H1 (cell line): ENCODE measurements around the gene TMEM45A. TPM values are rescaled to one million over a fixed set of nuclear protein-coding genes. Genes with fewer than 3 reads are reported as not detected.

ENCODE experiments used
- CTCF ChIA-PET: fragments of 300-600 bp; sonication (Branson Sonifier 250); formaldehyde crosslinking; loops from one replicate; lab custom pipeline; 2021; ENCODE audit not compliant: partially characterized antibody; lab: Charles Lee
- POLR2A ChIA-PET: fragments of 300-600 bp; sonication (Branson Sonifier 250); formaldehyde crosslinking; loops from one replicate; lab custom pipeline; 2021; ENCODE audit warnings: inconsistent platforms; ENCODE audit not compliant: partially characterized antibody; lab: Charles Lee
- DNase-seq, 2 experiments: peaks; one replicate each; pipeline versions ENCODE4 v3.0.0 to v3.0.0-alpha.2; 2010 to 2022; ENCODE audit warnings: low spot score in 2 of 2, low read depth in 1 of 2, mixed read lengths in 1 of 2
- FAIRE-seq: peaks from 2 replicates; lab custom pipeline; 2011; peaks lifted over from hg19 to GRCh38; lab: Jason Lieb, UNC
- H2AFZ ChIP-seq: 2 replicates; pipeline ENCODE4 v1.8.1; 2012; ENCODE audit warnings: low read length, inconsistent platforms
- H2AK5ac ChIP-seq: 2 replicates; pipeline ENCODE4 v1.6.1; 2013; ENCODE audit warnings: low read depth, low read length
- H2BK120ac ChIP-seq: replicated peaks from 2 replicates; pipeline ENCODE3; 2013; ENCODE audit warnings: low read depth, low read length, inconsistent platforms
- H2BK12ac ChIP-seq: 2 replicates; pipeline ENCODE4 v1.6.1; 2013; ENCODE audit warnings: low read depth, low read length
- H2BK15ac ChIP-seq: 2 replicates; pipeline ENCODE4 v1.6.1; 2013; ENCODE audit warnings: low read length
- H2BK20ac ChIP-seq: 2 replicates; pipeline ENCODE4 v1.6.1; 2013; ENCODE audit warnings: low read length
- H2BK5ac ChIP-seq: 2 replicates; pipeline ENCODE4 v1.6.1; 2013; ENCODE audit warnings: low read depth, low read length
- H3K14ac ChIP-seq: 2 replicates; pipeline ENCODE4 v1.6.1; 2013; ENCODE audit warnings: inconsistent platforms; ENCODE audit not compliant: insufficient read length
- H3K18ac ChIP-seq: 2 replicates; pipeline ENCODE4 v1.6.1; 2013; ENCODE audit warnings: low read length; ENCODE audit errors: extremely low read depth
- H3K23ac ChIP-seq: 2 replicates; pipeline ENCODE4 v1.6.1; 2013; ENCODE audit warnings: inconsistent platforms; ENCODE audit not compliant: insufficient read length
- H3K23me2 ChIP-seq: 2 replicates; pipeline ENCODE4 v1.6.1; 2013; ENCODE audit warnings: low read depth, low read length
- H3K27ac ChIP-seq: 2 replicates; pipeline ENCODE4 v1.6.1; 2011; ENCODE audit warnings: low read depth, low read length, inconsistent platforms
- H3K27me3 ChIP-seq, 4 experiments: replicated peaks in 1 of 4; 1 replicate in 1 of 4; 2 replicates in 3 of 4; pipeline versions ENCODE4 v1.6.1 to v1.8.1; 2011 to 2013; ENCODE audit warnings: low read length in 3 of 4, mild to moderate bottlenecking in 3 of 4, inconsistent platforms in 2 of 4, mixed read lengths in 2 of 4, moderate library complexity in 1 of 4; ENCODE audit not compliant: control insufficient read depth in 3 of 4, insufficient read depth in 3 of 4; ENCODE audit errors: extremely low read depth in 1 of 4
- H3K36me3 ChIP-seq, 4 experiments: 2 replicates each; pipeline versions ENCODE4 v1.6.1 to v1.8.1; 2011 to 2013; ENCODE audit warnings: mild to moderate bottlenecking in 4 of 4, low read length in 3 of 4, moderate library complexity in 2 of 4, control low read depth in 1 of 4, inconsistent platforms in 1 of 4; ENCODE audit not compliant: insufficient read depth in 4 of 4, control insufficient read depth in 2 of 4
- H3K4ac ChIP-seq: replicated peaks from 2 replicates; pipeline ENCODE3; 2013; ENCODE audit warnings: low read length, low read depth, mixed read lengths, inconsistent platforms; ENCODE audit not compliant: insufficient read length
- H3K4me1 ChIP-seq, 4 experiments: replicated peaks in 1 of 4; 1 replicate in 1 of 4; 2 replicates in 3 of 4; pipeline versions ENCODE4 v1.6.1 to v1.8.1; 2011 to 2013; ENCODE audit warnings: low read length in 3 of 4, inconsistent platforms in 2 of 4, mixed read lengths in 1 of 4; ENCODE audit not compliant: insufficient read depth in 4 of 4, control insufficient read depth in 3 of 4
- H3K4me2 ChIP-seq, 2 experiments: 2 replicates each; pipeline versions ENCODE4 v1.6.1 to v1.8.1; 2011 to 2013; ENCODE audit warnings: low read depth in 2 of 2, low read length in 2 of 2, control low read depth in 1 of 2, inconsistent platforms in 1 of 2, mild to moderate bottlenecking in 1 of 2; ENCODE audit not compliant: insufficient read depth in 1 of 2
- H3K4me3 ChIP-seq, 4 experiments: fragments of 200-600, 300-600 bp in 1 of 4; sonication (generic), shearing (Covaris generic), sonication (Bioruptor Twin) in 1 of 4; 2 replicates each; pipeline versions ENCODE4 v1.5.1 to v1.8.1; 2011 to 2016; ENCODE audit warnings: low read length in 4 of 4, low read depth in 3 of 4, control low read depth in 2 of 4, inconsistent platforms in 2 of 4, mild to moderate bottlenecking in 2 of 4, mixed read lengths in 1 of 4, moderate library complexity in 1 of 4; ENCODE audit not compliant: insufficient read depth in 2 of 4; ENCODE audit errors: extremely low read depth in 1 of 4
- H3K56ac ChIP-seq: replicated peaks from 2 replicates; pipeline ENCODE3; 2013; ENCODE audit warnings: low read depth, mild to moderate bottlenecking, mixed read lengths, low read length, inconsistent platforms; ENCODE audit not compliant: insufficient read length
- H3K79me1 ChIP-seq: 2 replicates; pipeline ENCODE4 v1.6.1; 2013; ENCODE audit warnings: low read depth, low read length, control low read depth
- H3K79me2 ChIP-seq, 2 experiments: 2 replicates each; pipeline versions ENCODE4 v1.6.1 to v1.8.1; 2012 to 2013; ENCODE audit warnings: low read length in 2 of 2, mild to moderate bottlenecking in 2 of 2, inconsistent platforms in 1 of 2; ENCODE audit not compliant: insufficient read depth in 2 of 2, control insufficient read depth in 1 of 2
- H3K9ac ChIP-seq, 4 experiments: replicated peaks in 1 of 4; 1 replicate in 1 of 4; 2 replicates in 3 of 4; pipeline versions ENCODE4 v1.6.1 to v1.8.1; 2011 to 2013; ENCODE audit warnings: low read depth in 3 of 4, low read length in 3 of 4, control low read depth in 2 of 4, mild to moderate bottlenecking in 2 of 4, moderate library complexity in 2 of 4, inconsistent platforms in 1 of 4; ENCODE audit errors: extremely low read depth in 1 of 4
- H3K9me3 ChIP-seq, 2 experiments: 2 replicates each; pipeline versions ENCODE4 v1.6.1 to v1.8.1; 2012 to 2013; ENCODE audit warnings: mild to moderate bottlenecking in 2 of 2, moderate library complexity in 2 of 2, control low read depth in 1 of 2, inconsistent platforms in 1 of 2, low read depth in 1 of 2, low read length in 1 of 2, mixed read lengths in 1 of 2; ENCODE audit not compliant: insufficient read depth in 2 of 2
- H4K20me1 ChIP-seq, 2 experiments: replicated peaks in 1 of 2; 2 replicates each; pipeline versions ENCODE3 to v1.8.1; 2011 to 2013; ENCODE audit warnings: inconsistent platforms in 2 of 2, low read length in 2 of 2, mild to moderate bottlenecking in 1 of 2; ENCODE audit not compliant: insufficient read depth in 2 of 2, control insufficient read depth in 1 of 2
- H4K5ac ChIP-seq: 2 replicates; pipeline ENCODE4 v1.6.1; 2013; ENCODE audit warnings: low read length, low read depth, mixed read lengths, inconsistent platforms; ENCODE audit not compliant: insufficient read length
- H4K8ac ChIP-seq: 2 replicates; pipeline ENCODE4 v1.8.0; 2013; ENCODE audit warnings: mild to moderate bottlenecking, moderate library complexity, low read length, inconsistent platforms; ENCODE audit not compliant: insufficient read depth; ENCODE audit errors: extremely low read depth
- H4K91ac ChIP-seq: replicated peaks from 2 replicates; pipeline ENCODE3; 2013; ENCODE audit warnings: low read length, mixed read lengths, inconsistent platforms; ENCODE audit not compliant: insufficient read length
- CHD1 ChIP-seq: IDR thresholded peaks from 2 replicates; pipeline ENCODE4 v1.6.1; 2012; ENCODE audit warnings: low read depth, low read length, improper control_type of control experiment
- CTBP2 ChIP-seq: IDR thresholded peaks from 2 replicates; pipeline ENCODE4 v1.7.0; 2011; ENCODE audit warnings: borderline replicate concordance, mild to moderate bottlenecking, moderate library complexity, mixed read lengths, low read length; ENCODE audit not compliant: insufficient read depth, insufficient read length
- EP300 ChIP-seq, 2 experiments: IDR thresholded peaks; 1 replicate in 1 of 2; 2 replicates in 1 of 2; pipeline ENCODE4 v1.6.1; 2011 to 2012; ENCODE audit warnings: low read depth in 2 of 2, low read length in 2 of 2, mild to moderate bottlenecking in 2 of 2, borderline replicate concordance in 1 of 2, inconsistent platforms in 1 of 2, moderate library complexity in 1 of 2
- HDAC6 ChIP-seq: IDR thresholded peaks from one replicate; pipeline ENCODE4 v1.7.1; 2012; ENCODE audit warnings: low read depth, mild to moderate bottlenecking, inconsistent platforms, low read length, moderate library complexity
- JUN ChIP-seq: IDR thresholded peaks from 2 replicates; pipeline ENCODE4 v1.6.1; 2011; ENCODE audit warnings: low read depth, mild to moderate bottlenecking, improper control_type of control experiment, low read length
- NRF1 ChIP-seq: IDR thresholded peaks from 2 replicates; pipeline ENCODE4 v1.6.1; 2011; ENCODE audit warnings: mild to moderate bottlenecking, low read depth, low read length, improper control_type of control experiment
- POLR2A ChIP-seq, 2 experiments: IDR thresholded peaks; 1 replicate in 1 of 2; 2 replicates in 1 of 2; pipeline ENCODE4 v1.6.1; 2011; ENCODE audit warnings: low read depth in 2 of 2, low read length in 2 of 2, mild to moderate bottlenecking in 2 of 2; ENCODE audit errors: control extremely low read depth in 1 of 2
- POLR2AphosphoS5 ChIP-seq: IDR thresholded peaks from 2 replicates; pipeline ENCODE4 v1.6.1; 2011; ENCODE audit warnings: low read depth, low read length
- POU5F1 ChIP-seq: IDR thresholded peaks from 2 replicates; pipeline ENCODE4 v1.6.1; 2011; ENCODE audit warnings: low read depth, mild to moderate bottlenecking, low read length, moderate library complexity
- RBBP5 ChIP-seq: IDR thresholded peaks from 2 replicates; pipeline ENCODE4 v1.7.1; 2012; ENCODE audit warnings: low read depth, mild to moderate bottlenecking, inconsistent platforms, low read length, moderate library complexity, borderline replicate concordance
- SIN3A ChIP-seq, 2 experiments: IDR thresholded peaks in 1 of 2; conservative IDR thresholded peaks in 1 of 2; 2 replicates each; pipeline ENCODE4 v1.6.1; 2011 to 2012; ENCODE audit warnings: low read length in 2 of 2, improper control_type of control experiment in 1 of 2, low read depth in 1 of 2, mild to moderate bottlenecking in 1 of 2
- TBP ChIP-seq: IDR thresholded peaks from 2 replicates; pipeline ENCODE4 v1.6.1; 2011; ENCODE audit warnings: low read depth, low read length, improper control_type of control experiment
- WGBS, 2 experiments: shearing (Covaris generic) in 1 of 2; methylation state at CpG; one replicate each; pipeline versions ENCODE4 v1.1.6 to v1.1.7; 2013 to 2015; ENCODE audit warnings: low lambda C conversion rate in 2 of 2, mixed read lengths in 2 of 2, inconsistent platforms in 1 of 2, low coverage in 1 of 2, missing lambda C conversion rate in 1 of 2; ENCODE audit not compliant: insufficient replicate concordance in 2 of 2, insufficient coverage in 1 of 2, insufficient read length in 1 of 2; ENCODE audit errors: extremely low coverage in 1 of 2, missing lambda C conversion rate in 1 of 2; 5-methylcytosine and 5-hydroxymethylcytosine counted together
- polyA plus RNA-seq, 7 experiments: library from polyadenylated mRNA; depleted of rRNA in 3 of 7; stranded (reverse) in 5 of 7; unstranded in 2 of 7; fragments of >200 nt in 5 of 7; fragments of 200-250 nt in 2 of 7; gene quantifications; 1 replicate in 5 of 7; 2 replicates in 1 of 7; 4 replicates in 1 of 7; pipeline versions ENCODE4 v1.2.1 to v1.2.3, GENCODE V29; 2011 to 2013; ENCODE audit warnings: missing spikeins in 2 of 7, mixed read lengths in 2 of 7
- total RNA-seq: library from RNA; stranded (reverse); fragmentation: NEBNext Ultra II Directional; extraction: Animal tissue kit (Norgen Biotek cat#: 25700); gene quantifications from 2 replicates; pipeline ENCODE4 v1.2.1, GENCODE V29; 2021

The TMEM45A gene
- total and polyA plus RNA-seq, 2 of the 8 experiments (the other 6 are each of a cell fraction or from before 2014, with no cell fraction given), result 12.9 to 14.2 TPM

GRCh38 chr3:100570811-100571210 is 78.4 kb downstream of the TMEM45A start:
- no peak overlapping the region for H2BK15ac ChIP-seq
- H2AK5ac ChIP-seq, result no peak overlapping the region
- DNase-seq (no peak), FAIRE-seq (no peak)
- no peaks in the 10 kb centered on the region for H3K9me3 ChIP-seq
- no peak overlapping the region for H3K14ac ChIP-seq
- no peak overlapping the region for H2BK5ac ChIP-seq
- H3K23me2 ChIP-seq, result no peaks in the 10 kb centered on the region
- no peak overlapping the region for H4K8ac ChIP-seq
- H3K27ac ChIP-seq, result no peak overlapping the region
- H3K23ac ChIP-seq, result no peak overlapping the region
- H3K56ac ChIP-seq, result no peak overlapping the region
- CTCF ChIA-PET, result interaction anchor here (0.9 to 1.8 kb wide), 4 partner anchors 19 to 115 kb away, joined by 3 to 8 read pairs (median 4); no protein-coding TSS in a partner anchor
- H3K79me1 ChIP-seq, result no peaks in the 10 kb centered on the region
- no peak overlapping the region for H3K9ac ChIP-seq
- H3K36me3 ChIP-seq, result no peaks in the 10 kb centered on the region
- H4K5ac ChIP-seq, result no peak overlapping the region
- no peak overlapping the region for H2BK20ac ChIP-seq
- H2BK12ac ChIP-seq, result no peak overlapping the region
- no peak overlapping the region for H3K4me2 ChIP-seq
- no peak overlapping the region for H3K4ac ChIP-seq
- H3K79me2 ChIP-seq, result no peaks in the 10 kb centered on the region
- H2AFZ ChIP-seq, result no peak overlapping the region
- POLR2A ChIA-PET, result no interaction called here
- H3K18ac ChIP-seq, result no peak overlapping the region
- no peaks in the 10 kb centered on the region for H4K20me1 ChIP-seq
- H3K27me3 ChIP-seq, result no peaks in the 10 kb centered on the region
- H3K4me3 ChIP-seq, result no peak overlapping the region
- TF ChIP-seq RBBP5 (no peak), HDAC6 (no peak), POU5F1 (no peak), POLR2AphosphoS5 (no peak), TBP (no peak), POLR2A (IDR thresholded peaks at IDR 0.05; ENCODE audit: control extremely low read depth in 1 of 2, low read depth in 2 of 2, low read length in 2 of 2) (no peak), SIN3A (conservative IDR thresholded peaks at IDR 0.05 in 1 of 2, IDR thresholded peaks at IDR 0.05 in 1 of 2; ENCODE audit: low read depth in 1 of 2, low read length in 2 of 2) (no peak), EP300 (IDR thresholded peaks at IDR 0.05; ENCODE audit: borderline replicate concordance in 1 of 2, low read depth in 2 of 2, low read length in 2 of 2) (no peak), CTBP2 (no peak), NRF1 (no peak), JUN (no peak), CHD1 (no peak)
- H3K4me1 ChIP-seq, result no peaks in the 10 kb centered on the region
- WGBS, 2 experiments, result 89% methylated on average over 2 of the region's 2 CpGs; no CpG with 5 or more reads in 1 of the 2 experiments
- H2BK120ac ChIP-seq, result no peak overlapping the region
- no peak overlapping the region for H4K91ac ChIP-seq
